Neural progenitor cell (in vitro differentiated cells): ENCODE measurements around the gene RAB3D. TPM values are rescaled to one million over a fixed set of nuclear protein-coding genes. Genes with fewer than 3 reads are reported as not detected.

Experiments
- DNase-seq: peaks from one replicate; pipeline ENCODE4 v3.0.0-alpha.2; 2016; ENCODE audit warnings: low spot score
- H2AFZ ChIP-seq: fragments of 200-600 bp; sonication (generic); replicated peaks from 2 replicates; pipeline ENCODE4 v1.6.1; 2016; ENCODE audit warnings: antibody characterized with exemption
- H3F3A ChIP-seq: fragments of 200-600 bp; sonication (generic); 2 replicates; pipeline ENCODE4 v1.6.1; 2016; ENCODE audit warnings: antibody characterized with exemption, low read depth
- H3K27ac ChIP-seq: fragments of 200-600 bp; sonication (generic); 2 replicates; pipeline ENCODE4 v1.5.1; 2016; ENCODE audit warnings: mild to moderate bottlenecking
- H3K27me3 ChIP-seq: fragments of 200-600 bp; sonication (generic); 2 replicates; pipeline ENCODE4 v1.6.1; 2016; ENCODE audit warnings: mild to moderate bottlenecking, moderate library complexity
- H3K36me3 ChIP-seq: fragments of 200-600 bp; sonication (generic); 2 replicates; pipeline ENCODE4 v1.5.1; 2016
- H3K4me1 ChIP-seq: fragments of 200-600 bp; sonication (generic); 2 replicates; pipeline ENCODE4 v1.6.1; 2016; ENCODE audit warnings: mixed run types
- H3K4me2 ChIP-seq: fragments of 200-600 bp; sonication (generic); 2 replicates; pipeline ENCODE4 v1.6.1; 2016
- H3K4me3 ChIP-seq: fragments of 200-600 bp; sonication (generic); 2 replicates; pipeline ENCODE4 v1.5.1; 2016
- H3K79me2 ChIP-seq: fragments of 200-600 bp; sonication (generic); 2 replicates; pipeline ENCODE4 v1.6.1; 2016; ENCODE audit warnings: low read depth
- H3K9ac ChIP-seq: fragments of 200-600 bp; sonication (generic); 2 replicates; pipeline ENCODE4 v1.6.1; 2016
- H3K9me3 ChIP-seq: fragments of 200-600 bp; sonication (generic); 2 replicates; pipeline ENCODE4 v1.5.1; 2016; ENCODE audit warnings: low read depth
- H4K20me1 ChIP-seq: fragments of 200-600 bp; sonication (generic); 2 replicates; pipeline ENCODE4 v1.6.1; 2016; ENCODE audit warnings: low read depth
- H3K27ac Mint-ChIP-seq: 3 replicates; pipeline ENCODE4 v1.8.0; 2021; ENCODE audit warnings: mixed read lengths
- H3K27me3 Mint-ChIP-seq: 2 replicates; pipeline ENCODE4 v1.8.0; 2022; ENCODE audit warnings: low read depth, mild to moderate bottlenecking, inconsistent platforms, moderate library complexity, mixed read lengths; ENCODE audit not compliant: insufficient read depth
- H3K36me3 Mint-ChIP-seq: 3 replicates; pipeline ENCODE4 v1.8.0; 2021; ENCODE audit warnings: mixed read lengths
- H3K4me1 Mint-ChIP-seq: 3 replicates; pipeline ENCODE4 v1.8.0; 2021; ENCODE audit warnings: mixed read lengths
- H3K4me3 Mint-ChIP-seq: 3 replicates; pipeline ENCODE4 v1.8.0; 2021; ENCODE audit warnings: mild to moderate bottlenecking, moderate library complexity, mixed read lengths
- H3K9me3 Mint-ChIP-seq: 3 replicates; pipeline ENCODE4 v1.8.0; 2020; ENCODE audit warnings: mixed read lengths
- EZH2 ChIP-seq: fragments of 200-600 bp; sonication (generic); IDR thresholded peaks from 2 replicates; pipeline ENCODE4 v1.6.1; 2017; ENCODE audit warnings: antibody characterized with exemption, mild to moderate bottlenecking, moderate library complexity
- EZH2phosphoT487 ChIP-seq: fragments of 200-600 bp; sonication (generic); IDR thresholded peaks from 2 replicates; pipeline ENCODE4 v1.6.1; 2017; ENCODE audit warnings: antibody characterized with exemption
- total RNA-seq: library from RNA; depleted of rRNA; stranded (reverse); fragments of >200 nt; gene quantifications from 2 replicates; pipeline ENCODE4 v1.2.3, GENCODE V29; 2015; ENCODE audit warnings: low replicate concordance
- TF ChIP-seq, protein P1 (sequence below): fragments of 200-600 bp; sonication (generic); IDR thresholded peaks from 2 replicates; pipeline ENCODE4 v1.5.1; 2017; ENCODE audit warnings: antibody characterized with exemption, mild to moderate bottlenecking

RAB3D gene
- total RNA-seq, 1 donor from 2014 or later = 5.5 TPM

DNA sequence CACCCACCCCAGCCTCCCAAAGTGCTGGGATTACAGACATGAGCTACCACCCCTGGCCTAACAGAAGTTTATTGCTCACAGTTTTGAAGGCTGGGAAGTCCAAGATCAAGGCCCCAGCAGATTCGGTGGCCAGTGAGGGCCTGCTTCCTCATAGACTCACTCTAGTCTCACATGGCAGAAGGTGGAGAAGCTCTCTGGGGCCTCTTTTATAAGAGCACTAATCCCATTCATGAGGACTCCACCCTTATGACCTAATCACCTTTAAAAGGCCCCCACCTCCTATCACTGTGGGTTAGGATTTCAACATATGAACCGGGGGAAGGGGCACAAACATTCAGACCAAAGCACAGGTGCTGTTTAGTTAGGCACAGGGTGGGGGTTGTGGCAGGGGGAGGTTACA, 28.1 kb upstream of the RAB3D start:
- peaks cover 4% of the 10 kb centered on the region for H3F3A ChIP-seq
- no peak overlapping the region for H3K4me3 ChIP-seq
- H3K9ac ChIP-seq = no peak overlapping the region
- peaks cover 20% of the 10 kb centered on the region for H4K20me1 ChIP-seq
- H3K27ac Mint-ChIP-seq = no peak overlapping the region
- TF ChIP-seq EZH2phosphoT487 (no peak), EZH2 (no peak)
- peaks cover 2% of the 10 kb centered on the region for H3K36me3 Mint-ChIP-seq
- no peaks in the 10 kb centered on the region for H3K27me3 ChIP-seq
- no peaks in the 10 kb centered on the region for H3K9me3 Mint-ChIP-seq
- H3K27me3 Mint-ChIP-seq = no peaks in the 10 kb centered on the region
- no peaks in the 10 kb centered on the region for H3K9me3 ChIP-seq
- no peaks in the 10 kb centered on the region for H3K79me2 ChIP-seq
- H3K4me2 ChIP-seq = no peak overlapping the region
- peaks cover 3% of the 10 kb centered on the region for H3K4me1 Mint-ChIP-seq
- no peak overlapping the region for H3K27ac ChIP-seq
- no peaks in the 10 kb centered on the region for H3K36me3 ChIP-seq
- no peaks in the 10 kb centered on the region for H3K4me1 ChIP-seq
- H2AFZ ChIP-seq = no peak overlapping the region
- DNase-seq = no peak
- H3K4me3 Mint-ChIP-seq = no peak overlapping the region

GRCh38 chr19:11365557-11366117, 26.2 kb upstream of the RAB3D start:
- DNase-seq = no peak
- H4K20me1 ChIP-seq = peaks cover 34% of the 10 kb centered on the region
- TF ChIP-seq EZH2phosphoT487 = no peak
- no peak for TF ChIP-seq EZH2
- TF ChIP-seq, protein P1, sequence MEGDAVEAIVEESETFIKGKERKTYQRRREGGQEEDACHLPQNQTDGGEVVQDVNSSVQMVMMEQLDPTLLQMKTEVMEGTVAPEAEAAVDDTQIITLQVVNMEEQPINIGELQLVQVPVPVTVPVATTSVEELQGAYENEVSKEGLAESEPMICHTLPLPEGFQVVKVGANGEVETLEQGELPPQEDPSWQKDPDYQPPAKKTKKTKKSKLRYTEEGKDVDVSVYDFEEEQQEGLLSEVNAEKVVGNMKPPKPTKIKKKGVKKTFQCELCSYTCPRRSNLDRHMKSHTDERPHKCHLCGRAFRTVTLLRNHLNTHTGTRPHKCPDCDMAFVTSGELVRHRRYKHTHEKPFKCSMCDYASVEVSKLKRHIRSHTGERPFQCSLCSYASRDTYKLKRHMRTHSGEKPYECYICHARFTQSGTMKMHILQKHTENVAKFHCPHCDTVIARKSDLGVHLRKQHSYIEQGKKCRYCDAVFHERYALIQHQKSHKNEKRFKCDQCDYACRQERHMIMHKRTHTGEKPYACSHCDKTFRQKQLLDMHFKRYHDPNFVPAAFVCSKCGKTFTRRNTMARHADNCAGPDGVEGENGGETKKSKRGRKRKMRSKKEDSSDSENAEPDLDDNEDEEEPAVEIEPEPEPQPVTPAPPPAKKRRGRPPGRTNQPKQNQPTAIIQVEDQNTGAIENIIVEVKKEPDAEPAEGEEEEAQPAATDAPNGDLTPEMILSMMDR = no peak
- Mint-ChIP-seq H3K9me3 (no peaks in the 10 kb centered on the region), H3K36me3 (no peaks in the 10 kb centered on the region), H3K27ac (no peak overlapping the region), H3K4me1 (peaks cover 10% of the 10 kb centered on the region), H3K27me3 (no peaks in the 10 kb centered on the region), H3K4me3 (no peak overlapping the region)
- H3K4me1 ChIP-seq = peaks cover 4% of the 10 kb centered on the region
- H3K36me3 ChIP-seq = no peaks in the 10 kb centered on the region
- H3K27me3 ChIP-seq = peaks cover 7% of the 10 kb centered on the region
- H3K4me3 ChIP-seq = no peak overlapping the region
- H3K9me3 ChIP-seq = no peaks in the 10 kb centered on the region
- H3K27ac ChIP-seq = no peak overlapping the region
- H3K9ac ChIP-seq = no peak overlapping the region
- no peak overlapping the region for H2AFZ ChIP-seq
- H3F3A ChIP-seq = peaks cover 6% of the 10 kb centered on the region
- H3K79me2 ChIP-seq = no peaks in the 10 kb centered on the region
- no peak overlapping the region for H3K4me2 ChIP-seq

DNA sequence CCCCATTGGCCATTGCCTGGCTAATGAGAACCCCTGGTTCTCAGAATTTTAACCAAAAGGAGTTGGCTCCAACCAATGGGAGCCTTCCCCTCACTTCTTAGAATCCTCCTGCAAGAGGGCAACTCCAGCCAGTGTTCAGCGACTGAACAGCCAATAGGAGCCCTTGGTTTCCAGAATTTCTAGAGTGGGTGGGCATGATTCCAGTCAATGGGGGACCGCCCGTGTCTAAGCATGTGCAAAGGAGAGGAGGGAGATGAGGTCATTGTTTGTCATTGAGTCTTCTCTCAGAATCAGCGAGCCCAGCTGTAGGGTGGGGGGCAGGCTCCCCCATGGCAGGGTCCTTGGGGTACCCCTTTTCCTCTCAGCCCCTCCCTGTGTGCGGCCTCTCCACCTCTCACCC, 25.5 kb upstream of the RAB3D start:
- no peaks in the 10 kb centered on the region for H3K9me3 Mint-ChIP-seq
- no peak for DNase-seq
- H3K27ac Mint-ChIP-seq = no peak overlapping the region
- Histone ChIP-seq H3K9me3 (no peaks in the 10 kb centered on the region), H4K20me1 (peaks cover 36% of the 10 kb centered on the region), H3K27me3 (peaks cover 14% of the 10 kb centered on the region), H3K27ac (no peak overlapping the region), H3K9ac (no peak overlapping the region), H2AFZ (no peak overlapping the region), H3K4me1 (peaks cover 4% of the 10 kb centered on the region), H3K4me2 (no peak overlapping the region), H3F3A (peaks cover 6% of the 10 kb centered on the region), H3K4me3 (no peak overlapping the region), H3K79me2 (no peaks in the 10 kb centered on the region), H3K36me3 (no peaks in the 10 kb centered on the region)
- no peak overlapping the region for H3K4me3 Mint-ChIP-seq
- H3K27me3 Mint-ChIP-seq = peaks cover 3% of the 10 kb centered on the region
- H3K4me1 Mint-ChIP-seq = peaks cover 10% of the 10 kb centered on the region
- TF ChIP-seq EZH2 (no peak), EZH2phosphoT487 (no peak)
- TF ChIP-seq, protein P1 = no peak
- H3K36me3 Mint-ChIP-seq = no peaks in the 10 kb centered on the region

DNA sequence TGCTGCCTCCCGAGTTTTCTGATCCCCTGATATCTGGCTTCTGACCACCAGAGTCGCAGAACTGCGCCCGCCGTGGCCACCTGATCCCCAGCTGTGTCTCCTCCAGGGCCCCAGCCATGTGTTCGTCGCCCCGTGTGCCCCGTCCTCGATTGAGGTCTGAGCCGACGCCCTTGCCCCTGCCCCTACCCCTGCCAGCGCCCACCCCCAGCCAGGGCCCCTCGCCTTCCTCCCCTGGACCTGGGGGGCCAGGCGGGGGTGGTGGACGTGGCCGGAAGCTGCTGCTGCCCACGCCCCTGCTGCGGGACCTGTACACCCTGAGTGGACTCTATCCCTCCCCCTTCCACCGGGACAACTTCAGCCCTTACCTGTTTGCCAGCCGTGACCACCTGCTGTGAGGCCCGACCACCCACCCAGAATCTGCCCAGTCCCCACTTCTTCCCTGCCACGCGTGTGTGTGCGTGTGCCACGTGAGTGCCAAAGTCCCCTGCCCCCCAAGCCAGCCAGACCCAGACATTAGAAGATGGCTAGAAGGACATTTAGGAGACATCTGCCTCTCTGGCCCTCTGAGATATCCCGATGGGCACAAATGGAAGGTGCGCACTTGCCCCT, 24.9 kb upstream of the RAB3D start:
- Histone ChIP-seq H2AFZ (no peak overlapping the region), H4K20me1 (peaks cover 30% of the 10 kb centered on the region), H3K79me2 (no peaks in the 10 kb centered on the region), H3K4me1 (peaks cover 4% of the 10 kb centered on the region), H3K9ac (no peak overlapping the region), H3K9me3 (no peaks in the 10 kb centered on the region), H3K4me3 (no peak overlapping the region), H3K4me2 (no peak overlapping the region), H3K27me3 (peaks cover 19% of the 10 kb centered on the region), H3F3A (peaks cover 6% of the 10 kb centered on the region), H3K36me3 (no peaks in the 10 kb centered on the region), H3K27ac (no peak overlapping the region)
- Mint-ChIP-seq H3K36me3 (no peaks in the 10 kb centered on the region), H3K9me3 (no peaks in the 10 kb centered on the region), H3K27me3 (peaks cover 4% of the 10 kb centered on the region), H3K4me3 (no peak overlapping the region), H3K27ac (no peak overlapping the region), H3K4me1 (peaks cover 10% of the 10 kb centered on the region)
- no peak for DNase-seq
- TF ChIP-seq EZH2phosphoT487 (no peak), EZH2 (no peak)
- TF ChIP-seq, protein P1 = no peak
